ENCODE data around the gene DNAJB7. TPM values are rescaled to one million over a fixed set of nuclear protein-coding genes. Genes with fewer than 3 reads are reported as not detected.

Gene DNAJB7
- total and polyA plus RNA-seq, 2 of the 13 experiments (the other 11 are each of a cell fraction or from before 2014, with no cell fraction given) = not detected

DNA sequence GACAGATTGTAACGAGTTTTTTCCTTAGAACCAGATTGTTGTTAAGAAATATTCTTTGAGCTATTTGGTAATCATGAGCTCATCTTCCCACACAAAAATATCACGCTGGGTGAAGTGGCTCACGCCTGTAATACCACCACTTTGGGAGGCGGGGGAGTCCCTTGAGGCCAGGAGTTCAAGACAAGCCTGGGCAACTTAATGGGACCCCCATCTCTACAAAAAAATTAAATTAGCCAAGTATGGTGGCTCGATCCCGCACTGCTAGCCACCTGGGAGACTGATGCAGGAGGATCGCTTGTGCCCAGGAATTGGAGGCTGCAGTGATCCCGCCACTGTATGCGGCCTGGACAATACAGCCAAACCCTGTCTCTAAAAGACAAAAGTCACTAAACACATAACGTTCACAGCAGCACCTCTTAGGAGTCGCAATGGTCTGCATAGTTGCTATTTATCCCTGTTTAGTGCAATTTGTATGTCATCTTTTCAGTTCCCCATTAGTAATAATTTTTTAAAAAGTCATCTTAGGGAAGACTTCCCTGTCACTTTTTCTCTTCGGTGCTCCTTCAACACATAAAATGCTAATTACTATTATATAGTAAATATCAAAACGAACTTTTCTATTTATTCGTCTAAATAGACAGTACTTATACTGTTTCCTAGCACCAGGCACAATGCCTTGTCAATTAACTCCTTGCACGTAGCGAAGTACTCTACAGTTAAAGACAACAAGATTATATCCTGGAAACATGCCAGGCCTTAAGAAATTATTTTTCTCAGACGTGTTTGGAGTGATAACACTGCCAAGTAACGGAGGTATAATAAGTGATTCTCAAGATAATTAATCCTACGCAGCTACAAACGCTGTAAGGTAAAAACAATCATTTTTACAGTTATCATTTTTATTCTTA is 6.6 kb downstream of the DNAJB7 start:
- Histone ChIP-seq H3K79me2 (ENCODE audit: insufficient read depth, low read length) (peaks cover 90% of the 10 kb centered on the region), H3K27me3 (ENCODE audit: control insufficient read depth in 1 of 2, insufficient read depth in 2 of 2, low read length in 2 of 2) (no peaks in the 10 kb centered on the region; a peak in 1 of 5 replicates), H3K27ac (ENCODE audit: extremely low read length, insufficient read depth, low read length) (peak overlapping the region; percentile 96), H3K4me2 (ENCODE audit: low read depth, low read length) (peak overlapping the region; percentile 92), H3K36me3 (replicated peaks in 1 of 2; ENCODE audit: control insufficient read depth in 1 of 2, insufficient read depth in 2 of 2, low read length in 2 of 2) (peaks cover 1 to 8% of the 10 kb centered on the region in 2 experiments; a peak in 3 of 5 replicates), H2AFZ (ENCODE audit: low read length) (no peak overlapping the region), H3K4me1 (ENCODE audit: insufficient read depth, low read length) (peaks cover 50% of the 10 kb centered on the region), H4K20me1 (ENCODE audit: insufficient read depth, low read length) (peaks cover 10% of the 10 kb centered on the region), H3K9ac (ENCODE audit: insufficient read depth, low read depth, low read length) (peak overlapping the region; percentile 98), H3K4me3 (replicated peaks in 1 of 3; ENCODE audit: insufficient read depth in 1 of 3, low read depth in 2 of 3, low read length in 3 of 3) (peak overlapping the region; percentile 85 to 96 (median 90)), H3K9me3 (ENCODE audit: low read length) (no peaks in the 10 kb centered on the region)
- intact Hi-C loops (cut with micrococcal nuclease; ENCODE audit: unreplicated experiment) = no loop called here
- WGBS (ENCODE audit: low lambda C conversion rate) = 13% methylated on average over 16 of the region's 20 CpGs
- FAIRE-seq (no peak), DNase-seq (ENCODE audit: low spot score) (no peak), ATAC-seq (no peak)
- CTCF ChIA-PET (ENCODE audit: low intra/inter-chr PET ratio, low total read pairs) = no interaction called here
- in situ Hi-C loops (cut with HindIII; ENCODE audit: extremely low pct_ligation_motif_present, low pct_unique_long_range_greater_than_20kb) = no loop called here
- POLR2A ChIA-PET = interaction anchor here (0.7 to 1.3 kb wide), 4 partner anchors 28 to 203 kb away, joined by 3 read pairs; partner anchors contain the start of gene SLC25A17
- BruUV-seq (replicated peaks) = no TSS peak
- TF ChIP-seq, protein P1, sequence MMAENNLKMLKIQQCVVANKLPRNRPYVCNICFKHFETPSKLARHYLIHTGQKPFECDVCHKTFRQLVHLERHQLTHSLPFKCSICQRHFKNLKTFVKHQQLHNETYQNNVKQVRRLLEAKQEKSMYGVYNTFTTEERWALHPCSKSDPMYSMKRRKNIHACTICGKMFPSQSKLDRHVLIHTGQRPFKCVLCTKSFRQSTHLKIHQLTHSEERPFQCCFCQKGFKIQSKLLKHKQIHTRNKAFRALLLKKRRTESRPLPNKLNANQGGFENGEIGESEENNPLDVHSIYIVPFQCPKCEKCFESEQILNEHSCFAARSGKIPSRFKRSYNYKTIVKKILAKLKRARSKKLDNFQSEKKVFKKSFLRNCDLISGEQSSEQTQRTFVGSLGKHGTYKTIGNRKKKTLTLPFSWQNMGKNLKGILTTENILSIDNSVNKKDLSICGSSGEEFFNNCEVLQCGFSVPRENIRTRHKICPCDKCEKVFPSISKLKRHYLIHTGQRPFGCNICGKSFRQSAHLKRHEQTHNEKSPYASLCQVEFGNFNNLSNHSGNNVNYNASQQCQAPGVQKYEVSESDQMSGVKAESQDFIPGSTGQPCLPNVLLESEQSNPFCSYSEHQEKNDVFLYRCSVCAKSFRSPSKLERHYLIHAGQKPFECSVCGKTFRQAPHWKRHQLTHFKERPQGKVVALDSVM (CRISPR knock-in tag; IDR thresholded peaks at IDR 0.05) = peak; percentile 90
- TF ChIP-seq CCAR2 (optimal IDR thresholded peaks at IDR 0.05; ENCODE audit: low read depth, low read length) (no peak), NFIC (IDR thresholded peaks at IDR 0.05; ENCODE audit: low read length) (no peak), ZNF121 (CRISPR knock-in tag; IDR thresholded peaks at IDR 0.05) (peak; percentile 77; the same call in 1 of the 2 replicates), ZNF687 (CRISPR knock-in tag; IDR thresholded peaks at IDR 0.05) (no peak), ZNF12 (CRISPR knock-in tag; IDR thresholded peaks at IDR 0.05) (0 out of 2 replicates have a peak, but pooled peaks have one; percentile 16), CREB1 (IDR thresholded peaks at IDR 0.05) (no peak), CREB1 (CRISPR knock-in tag; IDR thresholded peaks at IDR 0.05) (0 out of 2 replicates have a peak, but pooled peaks have one; percentile 16)
- TF ChIP-seq, protein P2, sequence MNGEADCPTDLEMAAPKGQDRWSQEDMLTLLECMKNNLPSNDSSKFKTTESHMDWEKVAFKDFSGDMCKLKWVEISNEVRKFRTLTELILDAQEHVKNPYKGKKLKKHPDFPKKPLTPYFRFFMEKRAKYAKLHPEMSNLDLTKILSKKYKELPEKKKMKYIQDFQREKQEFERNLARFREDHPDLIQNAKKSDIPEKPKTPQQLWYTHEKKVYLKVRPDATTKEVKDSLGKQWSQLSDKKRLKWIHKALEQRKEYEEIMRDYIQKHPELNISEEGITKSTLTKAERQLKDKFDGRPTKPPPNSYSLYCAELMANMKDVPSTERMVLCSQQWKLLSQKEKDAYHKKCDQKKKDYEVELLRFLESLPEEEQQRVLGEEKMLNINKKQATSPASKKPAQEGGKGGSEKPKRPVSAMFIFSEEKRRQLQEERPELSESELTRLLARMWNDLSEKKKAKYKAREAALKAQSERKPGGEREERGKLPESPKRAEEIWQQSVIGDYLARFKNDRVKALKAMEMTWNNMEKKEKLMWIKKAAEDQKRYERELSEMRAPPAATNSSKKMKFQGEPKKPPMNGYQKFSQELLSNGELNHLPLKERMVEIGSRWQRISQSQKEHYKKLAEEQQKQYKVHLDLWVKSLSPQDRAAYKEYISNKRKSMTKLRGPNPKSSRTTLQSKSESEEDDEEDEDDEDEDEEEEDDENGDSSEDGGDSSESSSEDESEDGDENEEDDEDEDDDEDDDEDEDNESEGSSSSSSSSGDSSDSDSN (CRISPR knock-in tag; IDR thresholded peaks at IDR 0.05) = no peak
- TF ChIP-seq, protein P3, sequence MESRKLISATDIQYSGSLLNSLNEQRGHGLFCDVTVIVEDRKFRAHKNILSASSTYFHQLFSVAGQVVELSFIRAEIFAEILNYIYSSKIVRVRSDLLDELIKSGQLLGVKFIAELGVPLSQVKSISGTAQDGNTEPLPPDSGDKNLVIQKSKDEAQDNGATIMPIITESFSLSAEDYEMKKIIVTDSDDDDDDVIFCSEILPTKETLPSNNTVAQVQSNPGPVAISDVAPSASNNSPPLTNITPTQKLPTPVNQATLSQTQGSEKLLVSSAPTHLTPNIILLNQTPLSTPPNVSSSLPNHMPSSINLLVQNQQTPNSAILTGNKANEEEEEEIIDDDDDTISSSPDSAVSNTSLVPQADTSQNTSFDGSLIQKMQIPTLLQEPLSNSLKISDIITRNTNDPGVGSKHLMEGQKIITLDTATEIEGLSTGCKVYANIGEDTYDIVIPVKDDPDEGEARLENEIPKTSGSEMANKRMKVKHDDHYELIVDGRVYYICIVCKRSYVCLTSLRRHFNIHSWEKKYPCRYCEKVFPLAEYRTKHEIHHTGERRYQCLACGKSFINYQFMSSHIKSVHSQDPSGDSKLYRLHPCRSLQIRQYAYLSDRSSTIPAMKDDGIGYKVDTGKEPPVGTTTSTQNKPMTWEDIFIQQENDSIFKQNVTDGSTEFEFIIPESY (CRISPR knock-in tag; IDR thresholded peaks at IDR 0.05) = 0 out of 2 replicates have a peak, but pooled peaks have one; percentile 26

Data from HepG2 (cell line).